SK-N-SH (cell line): ENCODE measurements around the gene KLC4. TPM values are rescaled to one million over a fixed set of nuclear protein-coding genes. Genes with fewer than 3 reads are reported as not detected.
A peak's percentile ranks its signal among the peaks of the same experiment; 100 is the strongest.

Source experiments
- CTCF ChIA-PET: fragments of 300-600, 350-600 bp; formaldehyde crosslinking; extraction: SDS; loops from one replicate; lab custom pipeline; 2021; lab: Yijun Ruan, JAX
- POLR2A ChIA-PET: fragments of 350-600 bp; sonication (Branson Sonifier 250); formaldehyde crosslinking; extraction: SDS; loops from one replicate; lab custom pipeline; 2020; ENCODE audit warnings: antibody characterized with exemption, inconsistent platforms; lab: Yijun Ruan, JAX
- DNase-seq: peaks from one replicate; pipeline ENCODE4 v3.0.0; 2012
- H2AFZ ChIP-seq: fragments of 200-600 bp; sonication (generic); 2 replicates; pipeline ENCODE4 v1.8.1; 2016; ENCODE audit warnings: antibody characterized with exemption, mild to moderate bottlenecking, low read depth
- H3F3A ChIP-seq: fragments of 200-600 bp; sonication (generic); replicated peaks from 2 replicates; pipeline ENCODE3; 2016; ENCODE audit warnings: antibody characterized with exemption, mild to moderate bottlenecking; ENCODE audit not compliant: insufficient read depth
- H3K27ac ChIP-seq, 2 experiments: fragments of 200-500 bp in 1 of 2; fragments of 200-600 bp in 1 of 2; sonication (Bioruptor generic) in 1 of 2; sonication (generic), shearing (Covaris generic) in 1 of 2; 2 replicates each; pipeline versions ENCODE4 v1.5.1 to v1.6.1; 2014 to 2016; ENCODE audit warnings: low read depth in 2 of 2, inconsistent platforms in 1 of 2, low read length in 1 of 2, mild to moderate bottlenecking in 1 of 2, mixed read lengths in 1 of 2
- H3K27me3 ChIP-seq: fragments of 200-600 bp; sonication (generic), shearing (Covaris generic); 2 replicates; pipeline ENCODE4 v1.6.1; 2016; ENCODE audit warnings: mixed run types; ENCODE audit not compliant: insufficient read depth
- H3K36me3 ChIP-seq, 2 experiments: fragments of 200-500 bp in 1 of 2; fragments of 200-600 bp in 1 of 2; sonication (Bioruptor generic) in 1 of 2; sonication (generic) in 1 of 2; replicated peaks in 1 of 2; 2 replicates each; pipeline versions ENCODE3 to v1.5.1; 2014 to 2016; ENCODE audit warnings: low read length in 1 of 2, mild to moderate bottlenecking in 1 of 2; ENCODE audit not compliant: insufficient read depth in 2 of 2, control insufficient read depth in 1 of 2
- H3K4me1 ChIP-seq, 2 experiments: fragments of 200-500 bp in 1 of 2; fragments of 200-600 bp in 1 of 2; sonication (Bioruptor generic) in 1 of 2; sonication (generic), shearing (Covaris generic) in 1 of 2; 2 replicates each; pipeline versions ENCODE4 v1.5.1 to v1.6.1; 2014 to 2016; ENCODE audit warnings: low read depth in 1 of 2, low read length in 1 of 2, mixed run types in 1 of 2; ENCODE audit not compliant: insufficient read depth in 2 of 2, control insufficient read depth in 1 of 2
- H3K4me2 ChIP-seq: fragments of 200-600 bp; sonication (generic), shearing (Covaris generic); 2 replicates; pipeline ENCODE4 v1.6.1; 2017; ENCODE audit warnings: mixed run types
- H3K4me3 ChIP-seq, 2 experiments: fragments of 200-500 bp in 1 of 2; fragments of 200-600 bp in 1 of 2; sonication (Bioruptor generic) in 1 of 2; sonication (generic), shearing (Covaris generic) in 1 of 2; 2 replicates each; pipeline versions ENCODE4 v1.5.1 to v1.8.1; 2014 to 2016; ENCODE audit warnings: low read depth in 2 of 2, inconsistent platforms in 1 of 2, low read length in 1 of 2, mild to moderate bottlenecking in 1 of 2, mixed read lengths in 1 of 2, moderate library complexity in 1 of 2
- H3K79me2 ChIP-seq: fragments of 200-600 bp; sonication (generic); 2 replicates; pipeline ENCODE4 v1.8.1; 2017; ENCODE audit warnings: mild to moderate bottlenecking; ENCODE audit not compliant: insufficient read depth
- H3K9ac ChIP-seq: fragments of 200-600 bp; sonication (generic); 2 replicates; pipeline ENCODE4 v1.6.1; 2017; ENCODE audit warnings: mixed run types
- H3K9me2 ChIP-seq: fragments of 200-600 bp; sonication (generic); 2 replicates; pipeline ENCODE4 v1.6.1; 2017; ENCODE audit warnings: mixed run types
- H3K9me3 ChIP-seq: fragments of 200-600 bp; sonication (generic); 2 replicates; pipeline ENCODE4 v1.6.1; 2017; ENCODE audit warnings: mixed run types, mild to moderate bottlenecking, moderate library complexity
- H4K20me1 ChIP-seq: fragments of 200-600 bp; sonication (generic); 2 replicates; pipeline ENCODE4 v1.6.1; 2017; ENCODE audit warnings: mild to moderate bottlenecking, mixed run types; ENCODE audit not compliant: insufficient read depth
- CHD2 ChIP-seq: fragments of 150-350 bp; IDR thresholded peaks from 2 replicates; pipeline ENCODE4 v1.6.1; 2018; ENCODE audit warnings: low read length; ENCODE audit not compliant: partially characterized antibody
- ELF1 ChIP-seq: IDR thresholded peaks from 2 replicates; pipeline ENCODE4 v1.4.0; 2012
- EP300 ChIP-seq, 2 experiments: IDR thresholded peaks; 2 replicates each; pipeline versions ENCODE4 v1.4.0 to v1.6.1; 2012; ENCODE audit warnings: borderline replicate concordance in 1 of 2, low read depth in 1 of 2, low read length in 1 of 2
- FOSL2 ChIP-seq: IDR thresholded peaks from 2 replicates; pipeline ENCODE4 v1.4.0; 2012; ENCODE audit warnings: low read depth, mild to moderate bottlenecking, moderate library complexity, borderline replicate concordance
- FOXJ3 ChIP-seq: sonication (generic); formaldehyde crosslinking; IDR thresholded peaks from 2 replicates; pipeline ENCODE4 v1.5.1; 2020; ENCODE audit warnings: mild to moderate bottlenecking, missing genetic modification reagents
- MEF2A ChIP-seq: IDR thresholded peaks from 2 replicates; pipeline ENCODE4 v1.4.0; 2012; ENCODE audit warnings: low read depth, borderline replicate concordance
- NFIC ChIP-seq: IDR thresholded peaks from 2 replicates; pipeline ENCODE4 v1.4.0; 2012; ENCODE audit warnings: borderline replicate concordance
- POLR2AphosphoS5 ChIP-seq: IDR thresholded peaks from 2 replicates; pipeline ENCODE4 v1.6.1; 2012; ENCODE audit warnings: low read depth, low read length
- RAD21 ChIP-seq: IDR thresholded peaks from 2 replicates; pipeline ENCODE4 v1.6.1; 2012; ENCODE audit warnings: mild to moderate bottlenecking, low read length
- RCOR1 ChIP-seq: fragments of 150-350 bp; IDR thresholded peaks from 2 replicates; pipeline ENCODE4 v1.6.1; 2017; ENCODE audit warnings: antibody characterized with exemption, low read length
- RFX5 ChIP-seq: IDR thresholded peaks from 2 replicates; pipeline ENCODE4 v1.6.1; 2012; ENCODE audit warnings: mild to moderate bottlenecking, improper control_type of control experiment, low read length
- RXRA ChIP-seq: IDR thresholded peaks from 2 replicates; pipeline ENCODE4 v1.4.0; 2012; ENCODE audit warnings: low read depth, mild to moderate bottlenecking, borderline replicate concordance
- SIN3A ChIP-seq: IDR thresholded peaks from 2 replicates; pipeline ENCODE4 v1.6.1; 2012; ENCODE audit warnings: low read depth, mild to moderate bottlenecking, low read length, moderate library complexity, borderline replicate concordance
- TAF1 ChIP-seq: IDR thresholded peaks from 2 replicates; pipeline ENCODE4 v1.6.1; 2012; ENCODE audit warnings: low read depth, mild to moderate bottlenecking, low read length, moderate library complexity, borderline replicate concordance
- TEAD4 ChIP-seq: IDR thresholded peaks from 2 replicates; pipeline ENCODE4 v1.4.0; 2012; ENCODE audit warnings: mild to moderate bottlenecking, borderline replicate concordance; ENCODE audit not compliant: insufficient read depth
- WGBS: methylation state at CpG from one replicate; pipeline ENCODE4 v1.1.6; 2017; ENCODE audit warnings: low lambda C conversion rate; 5-methylcytosine and 5-hydroxymethylcytosine counted together
- polyA plus RNA-seq, 3 experiments: library from polyadenylated mRNA; depleted of rRNA; stranded (reverse); fragments of >200 nt; gene quantifications; 2 replicates each; pipeline ENCODE4 v1.2.3, GENCODE V29; 2012
- TF ChIP-seq, protein P1 (sequence below): IDR thresholded peaks from 2 replicates; pipeline ENCODE4; 2012
- TF ChIP-seq, protein P2 (sequence below): fragments of 150-350 bp; IDR thresholded peaks from 2 replicates; pipeline ENCODE4 v1.6.1; 2017; ENCODE audit warnings: antibody characterized with exemption, low read length, low read depth, borderline replicate concordance
- TF ChIP-seq, protein P3 (sequence below): fragments of 200-600 bp; sonication (generic); IDR thresholded peaks from 2 replicates; pipeline ENCODE4 v1.6.1; 2017; ENCODE audit warnings: antibody characterized with exemption, mild to moderate bottlenecking, moderate library complexity

The KLC4 gene
- polyA plus RNA-seq, 1 of the 3 experiments (the other 2 are of a cell fraction), result 17.5 TPM

DNA sequence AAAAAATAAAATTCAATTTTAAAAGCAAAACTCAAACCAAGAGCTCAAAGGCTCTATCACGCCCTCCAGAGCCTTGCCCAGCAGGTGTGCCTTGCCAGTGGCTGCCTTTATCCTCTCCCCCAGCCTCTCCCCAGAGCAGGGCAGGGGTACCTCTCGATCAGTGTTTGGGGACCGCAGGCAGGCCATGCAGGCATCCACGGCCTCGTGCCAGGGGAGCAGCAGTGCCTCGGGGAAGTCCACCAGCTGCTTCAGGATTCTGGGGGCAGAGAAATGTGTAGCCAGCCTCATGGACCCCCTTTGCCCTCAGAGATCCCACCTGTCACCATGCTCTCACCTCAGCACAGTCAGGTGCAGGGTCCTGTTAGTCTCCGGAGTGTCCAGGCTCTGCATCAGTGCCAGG, 11.4 kb upstream of the KLC4 start (continued):
- TF ChIP-seq FOSL2 (no peak), RAD21 (no peak)

DNA sequence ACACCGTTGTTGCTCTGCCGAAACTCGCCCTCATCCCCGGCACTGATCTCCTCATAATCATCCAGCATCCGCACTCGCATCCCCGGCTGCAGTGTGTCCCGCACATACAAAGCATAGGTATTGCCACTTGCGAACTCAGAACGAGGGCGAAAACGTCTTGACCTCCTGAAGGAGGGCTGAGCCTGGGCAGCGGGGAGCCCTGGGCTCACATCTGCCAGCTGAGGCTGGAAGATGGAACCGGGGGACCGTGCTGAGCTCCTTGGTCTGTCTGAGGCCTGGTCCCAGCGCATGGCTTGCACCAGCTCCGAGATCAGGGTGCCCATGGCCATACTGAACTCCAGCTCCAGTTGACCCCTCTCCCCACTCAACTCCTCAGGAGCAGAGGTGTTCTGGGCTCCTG, 8.4 kb upstream of the KLC4 start:
- peaks cover 12 to 54% of the 10 kb centered on the region in 2 experiments for H3K36me3 ChIP-seq
- ChIA-PET POLR2A (interaction anchor here (0.9 kb wide), 1 partner anchor 27 kb away, joined by 3 read pairs; no protein-coding TSS in a partner anchor), CTCF (interaction anchor here (1.0 to 2.3 kb wide), 3 partner anchors 79 to 150 kb away, joined by 4 to 6 read pairs (median 5); no protein-coding TSS in a partner anchor)
- DNase-seq, result no peak
- H2AFZ ChIP-seq, result no peak overlapping the region
- 97% methylated on average over 13 of the region's 17 CpGs for WGBS
- 0 out of 4 replicates have a peak overlapping the region, but pooled peaks of 1 of the 2 experiments have one; percentile 15 for H3K4me3 ChIP-seq
- H3K9ac ChIP-seq, result no peak overlapping the region; the same call in 1 of the 2 replicates
- H3K9me2 ChIP-seq, result no peaks in the 10 kb centered on the region
- no peaks in the 10 kb centered on the region for H3K9me3 ChIP-seq
- no peak for TF ChIP-seq NFIC
- no peak for TF ChIP-seq SIN3A
- no peak for TF ChIP-seq ELF1
- no peak for TF ChIP-seq FOXJ3
- no peak for TF ChIP-seq EP300 (IDR thresholded peaks at IDR 0.05; ENCODE audit: borderline replicate concordance in 1 of 2, low read depth in 1 of 2, low read length in 1 of 2)
- no peak for TF ChIP-seq MEF2A
- TF ChIP-seq, protein P1, sequence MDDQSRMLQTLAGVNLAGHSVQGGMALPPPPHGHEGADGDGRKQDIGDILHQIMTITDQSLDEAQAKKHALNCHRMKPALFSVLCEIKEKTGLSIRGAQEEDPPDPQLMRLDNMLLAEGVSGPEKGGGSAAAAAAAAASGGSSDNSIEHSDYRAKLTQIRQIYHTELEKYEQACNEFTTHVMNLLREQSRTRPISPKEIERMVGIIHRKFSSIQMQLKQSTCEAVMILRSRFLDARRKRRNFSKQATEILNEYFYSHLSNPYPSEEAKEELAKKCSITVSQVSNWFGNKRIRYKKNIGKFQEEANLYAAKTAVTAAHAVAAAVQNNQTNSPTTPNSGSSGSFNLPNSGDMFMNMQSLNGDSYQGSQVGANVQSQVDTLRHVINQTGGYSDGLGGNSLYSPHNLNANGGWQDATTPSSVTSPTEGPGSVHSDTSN, result no peak
- TF ChIP-seq TAF1, result no peak
- TF ChIP-seq POLR2AphosphoS5, result no peak
- TF ChIP-seq, protein P2, sequence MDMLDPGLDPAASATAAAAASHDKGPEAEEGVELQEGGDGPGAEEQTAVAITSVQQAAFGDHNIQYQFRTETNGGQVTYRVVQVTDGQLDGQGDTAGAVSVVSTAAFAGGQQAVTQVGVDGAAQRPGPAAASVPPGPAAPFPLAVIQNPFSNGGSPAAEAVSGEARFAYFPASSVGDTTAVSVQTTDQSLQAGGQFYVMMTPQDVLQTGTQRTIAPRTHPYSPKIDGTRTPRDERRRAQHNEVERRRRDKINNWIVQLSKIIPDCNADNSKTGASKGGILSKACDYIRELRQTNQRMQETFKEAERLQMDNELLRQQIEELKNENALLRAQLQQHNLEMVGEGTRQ, result no peak
- TF ChIP-seq, protein P3, sequence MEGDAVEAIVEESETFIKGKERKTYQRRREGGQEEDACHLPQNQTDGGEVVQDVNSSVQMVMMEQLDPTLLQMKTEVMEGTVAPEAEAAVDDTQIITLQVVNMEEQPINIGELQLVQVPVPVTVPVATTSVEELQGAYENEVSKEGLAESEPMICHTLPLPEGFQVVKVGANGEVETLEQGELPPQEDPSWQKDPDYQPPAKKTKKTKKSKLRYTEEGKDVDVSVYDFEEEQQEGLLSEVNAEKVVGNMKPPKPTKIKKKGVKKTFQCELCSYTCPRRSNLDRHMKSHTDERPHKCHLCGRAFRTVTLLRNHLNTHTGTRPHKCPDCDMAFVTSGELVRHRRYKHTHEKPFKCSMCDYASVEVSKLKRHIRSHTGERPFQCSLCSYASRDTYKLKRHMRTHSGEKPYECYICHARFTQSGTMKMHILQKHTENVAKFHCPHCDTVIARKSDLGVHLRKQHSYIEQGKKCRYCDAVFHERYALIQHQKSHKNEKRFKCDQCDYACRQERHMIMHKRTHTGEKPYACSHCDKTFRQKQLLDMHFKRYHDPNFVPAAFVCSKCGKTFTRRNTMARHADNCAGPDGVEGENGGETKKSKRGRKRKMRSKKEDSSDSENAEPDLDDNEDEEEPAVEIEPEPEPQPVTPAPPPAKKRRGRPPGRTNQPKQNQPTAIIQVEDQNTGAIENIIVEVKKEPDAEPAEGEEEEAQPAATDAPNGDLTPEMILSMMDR, result no peak
- TF ChIP-seq RAD21, result no peak
- TF ChIP-seq RFX5, result no peak
- no peak for TF ChIP-seq CHD2
- no peak for TF ChIP-seq TEAD4
- no peak for TF ChIP-seq RCOR1
- no peak for TF ChIP-seq RXRA
- no peak overlapping the region for H3K27ac ChIP-seq
- H3K79me2 ChIP-seq, result peaks cover 35% of the 10 kb centered on the region
- H3K4me2 ChIP-seq, result peak overlapping the region; percentile 99; the same call in 1 of the 2 replicates
- no peaks in the 10 kb centered on the region for H4K20me1 ChIP-seq
- no peaks in the 10 kb centered on the region for H3K27me3 ChIP-seq
- peaks cover 4% of the 10 kb centered on the region for H3F3A ChIP-seq
- peaks cover 11 to 26% of the 10 kb centered on the region in 2 experiments; a peak in 3 of 4 replicates for H3K4me1 ChIP-seq
